Common myeloid progenitor, CD34-positive (primary cell): ENCODE results near the gene MAP2K5.

Experiments
- CTCF ChIA-PET: fragments of 350-600 bp; sonication (Branson Sonifier 250); formaldehyde crosslinking; loops from one replicate; lab custom pipeline; 2021; ENCODE audit warnings: antibody characterized with exemption; lab: Charles Lee
- POLR2A ChIA-PET: fragments of 350-600 bp; sonication (Branson Sonifier 250); formaldehyde crosslinking; loops from one replicate; lab custom pipeline; 2021; ENCODE audit warnings: antibody characterized with exemption; lab: Charles Lee
- DNase-seq, 3 donors: peaks; one replicate each; pipeline versions ENCODE4 v3.0.0 to v3.0.0-alpha.2; 2013
- H3K27ac ChIP-seq, 2 experiments: 1 replicate in 1 of 2; 2 replicates in 1 of 2; pipeline ENCODE4 v1.7.0; 2013; ENCODE audit warnings: inconsistent platforms in 2 of 2, low read length in 2 of 2, mild to moderate bottlenecking in 2 of 2, low read depth in 1 of 2, moderate library complexity in 1 of 2; ENCODE audit not compliant: severe bottlenecking in 2 of 2, insufficient read depth in 1 of 2, poor library complexity in 1 of 2
- H3K27me3 ChIP-seq, 5 experiments: replicated peaks in 2 of 5; 1 replicate in 3 of 5; 2 replicates in 2 of 5; pipeline versions ENCODE4 v1.6.1 to v1.7.0; 2013; ENCODE audit warnings: low read length in 4 of 5, mild to moderate bottlenecking in 2 of 5, moderate library complexity in 2 of 5, inconsistent platforms in 1 of 5; ENCODE audit not compliant: insufficient read depth in 5 of 5, control insufficient read depth in 4 of 5
- H3K36me3 ChIP-seq, 4 experiments: 1 replicate in 2 of 4; 2 replicates in 2 of 4; pipeline versions ENCODE4 v1.6.1 to v1.7.0; 2013; ENCODE audit warnings: low read length in 3 of 4, control low read depth in 1 of 4, mild to moderate bottlenecking in 1 of 4; ENCODE audit not compliant: control insufficient read depth in 4 of 4, insufficient read depth in 4 of 4
- H3K4me1 ChIP-seq, 4 experiments: 1 replicate in 3 of 4; 2 replicates in 1 of 4; pipeline versions ENCODE4 v1.6.1 to v1.7.1; 2013; ENCODE audit warnings: low read length in 3 of 4, mild to moderate bottlenecking in 3 of 4, control low read depth in 1 of 4, inconsistent platforms in 1 of 4, moderate library complexity in 1 of 4; ENCODE audit not compliant: control insufficient read depth in 4 of 4, insufficient read depth in 4 of 4; ENCODE audit errors: control extremely low read depth in 1 of 4
- H3K4me3 ChIP-seq, 7 experiments: 1 replicate in 4 of 7; 2 replicates in 3 of 7; pipeline versions ENCODE4 v1.5.1 to v1.7.0; 2013; ENCODE audit warnings: mild to moderate bottlenecking in 7 of 7, low read length in 6 of 7, moderate library complexity in 6 of 7, inconsistent platforms in 2 of 7, low read depth in 2 of 7, control low read depth in 1 of 7; ENCODE audit not compliant: insufficient read depth in 4 of 7, control insufficient read depth in 1 of 7; ENCODE audit errors: extremely low read depth in 1 of 7
- H3K9me3 ChIP-seq, 5 experiments: 1 replicate in 4 of 5; 2 replicates in 1 of 5; pipeline versions ENCODE4 v1.6.1 to v1.7.1; 2013; ENCODE audit warnings: low read length in 4 of 5, mild to moderate bottlenecking in 2 of 5, inconsistent platforms in 1 of 5, low read depth in 1 of 5, moderate library complexity in 1 of 5; ENCODE audit not compliant: control insufficient read depth in 4 of 5, insufficient read depth in 2 of 5; ENCODE audit errors: control extremely low read depth in 1 of 5
- WGBS: methylation state at CpG from one replicate; pipeline ENCODE4 v1.1.5; 2013; ENCODE audit not compliant: insufficient coverage; 5-methylcytosine and 5-hydroxymethylcytosine counted together

The MAP2K5 gene

GRCh38 chr15:67587754-67588153 lies 45.3 kb downstream of the MAP2K5 start:
- WGBS = 100% methylated on average over 3 of the region's 3 CpGs
- Histone ChIP-seq H3K9me3 (no peaks in the 10 kb centered on the region), H3K27ac (no peak overlapping the region), H3K27me3 (no peaks in the 10 kb centered on the region), H3K4me1 (no peaks in the 10 kb centered on the region), H3K36me3 (peaks cover 15 to 30% (median 21%) of the 10 kb centered on the region in 4 experiments), H3K4me3 (no peak overlapping the region)
- ChIA-PET POLR2A (interaction anchor here (0.6 kb wide), 1 partner anchor 173 kb away, joined by 4 read pairs; no protein-coding TSS in a partner anchor), CTCF (interaction anchor here (1.1 kb wide), 1 partner anchor 10 kb away, joined by 4 read pairs; no protein-coding TSS in a partner anchor)
- DNase-seq = no peak

- Histone ChIP-seq H3K27ac (no peak overlapping the region), H3K27me3 (no peaks in the 10 kb centered on the region), H3K36me3 (peaks cover 24 to 43% (median 33%) of the 10 kb centered on the region in 4 experiments), H3K9me3 (no peaks in the 10 kb centered on the region), H3K4me1 (no peaks in the 10 kb centered on the region), H3K4me3 (no peak overlapping the region)
- ChIA-PET CTCF (no interaction called here), POLR2A (no interaction called here)
- WGBS = 100% methylated on average over 2 of the region's 3 CpGs
- DNase-seq = no peak
Measured at GRCh38 chr15:67590191-67590590, 47.7 kb downstream of the MAP2K5 start.

GRCh38 chr15:67592245-67592644 lies 49.7 kb downstream of the MAP2K5 start:
- DNase-seq = no peak
- POLR2A ChIA-PET = no interaction called here
- no peaks in the 10 kb centered on the region for H3K27me3 ChIP-seq
- no peak overlapping the region for H3K27ac ChIP-seq
- H3K4me1 ChIP-seq = no peaks in the 10 kb centered on the region
- peaks cover 23 to 38% (median 31%) of the 10 kb centered on the region in 4 experiments for H3K36me3 ChIP-seq
- CTCF ChIA-PET = interaction anchor here (0.7 to 2.3 kb wide), 2 partner anchors 22 to 1397 kb away, joined by 3 to 5 read pairs; no protein-coding TSS in a partner anchor
- H3K4me3 ChIP-seq = no peak overlapping the region
- no peaks in the 10 kb centered on the region for H3K9me3 ChIP-seq

- Histone ChIP-seq H3K4me3 (no peak overlapping the region), H3K27ac (no peak overlapping the region), H3K9me3 (no peaks in the 10 kb centered on the region), H3K27me3 (no peaks in the 10 kb centered on the region), H3K36me3 (peaks cover 15 to 27% (median 22%) of the 10 kb centered on the region in 4 experiments), H3K4me1 (no peaks in the 10 kb centered on the region)
- no peak for DNase-seq
- CTCF ChIA-PET = interaction anchor here (0.8 to 2.3 kb wide), 2 partner anchors 9 to 21 kb away, joined by 3 to 5 read pairs; no protein-coding TSS in a partner anchor
- WGBS = 100% methylated on average over 6 of the region's 6 CpGs
- POLR2A ChIA-PET = no interaction called here
Measured at GRCh38 chr15:67593562-67593961, 51.1 kb downstream of the MAP2K5 start.

- H3K27ac ChIP-seq = no peak overlapping the region
- no peaks in the 10 kb centered on the region for H3K4me1 ChIP-seq
- H3K9me3 ChIP-seq = no peaks in the 10 kb centered on the region
- peaks cover 13 to 27% (median 21%) of the 10 kb centered on the region in 4 experiments for H3K36me3 ChIP-seq
- no peak for DNase-seq
- ChIA-PET POLR2A (no interaction called here), CTCF (no interaction called here)
- no peak overlapping the region for H3K4me3 ChIP-seq
- no peaks in the 10 kb centered on the region for H3K27me3 ChIP-seq
Measured at GRCh38 chr15:67594770-67595169, 52.3 kb downstream of the MAP2K5 start.

GRCh38 chr15:67595572-67595971 lies 53.1 kb downstream of the MAP2K5 start:
- ChIA-PET CTCF (no interaction called here), POLR2A (no interaction called here)
- H3K36me3 ChIP-seq = peaks cover 10 to 26% (median 20%) of the 10 kb centered on the region in 4 experiments
- DNase-seq = no peak
- H3K27ac ChIP-seq = no peak overlapping the region
- no peaks in the 10 kb centered on the region for H3K9me3 ChIP-seq
- no peaks in the 10 kb centered on the region for H3K27me3 ChIP-seq
- H3K4me1 ChIP-seq = no peaks in the 10 kb centered on the region
- no peak overlapping the region for H3K4me3 ChIP-seq

- Histone ChIP-seq H3K36me3 (peaks cover 4 to 11% (median 10%) of the 10 kb centered on the region in 4 experiments), H3K4me3 (no peak overlapping the region), H3K27me3 (no peaks in the 10 kb centered on the region), H3K4me1 (no peaks in the 10 kb centered on the region), H3K9me3 (no peaks in the 10 kb centered on the region), H3K27ac (no peak overlapping the region)
- WGBS = no CpG with 5 or more reads among the region's 2 CpGs
- ChIA-PET POLR2A (no interaction called here), CTCF (no interaction called here)
- DNase-seq = no peak
Measured at GRCh38 chr15:67601073-67601472, 58.6 kb downstream of the MAP2K5 start.
